ENCODE measurements around the gene RCAN3.

Gene RCAN3

GRCh38 chr1:24586119-24586518, 83.5 kb downstream of the RCAN3 start:
- TF ChIP-seq ZNF274 (IDR thresholded peaks at IDR 0.05; ENCODE audit: low read depth, low read length), result no peak
- TF ChIP-seq YY1 (IDR thresholded peaks at IDR 0.05; ENCODE audit: insufficient read depth, insufficient read length), result no peak
- no peak for TF ChIP-seq SUZ12 (IDR thresholded peaks at IDR 0.05; ENCODE audit: extremely low read depth, insufficient read depth, insufficient read length)
- Histone ChIP-seq H3K27me3 (ENCODE audit: insufficient read depth, insufficient read length) (no peaks in the 10 kb centered on the region), H3K4me3 (ENCODE audit: insufficient read length, low read depth) (no peak overlapping the region), H3K36me3 (ENCODE audit: insufficient read depth, insufficient read length, low read length) (no peaks in the 10 kb centered on the region), H3K4me1 (ENCODE audit: insufficient read depth, insufficient read length) (no peaks in the 10 kb centered on the region), H3K9ac (ENCODE audit: insufficient read length, low read depth) (no peak overlapping the region), H3K9me3 (ENCODE audit: insufficient read depth, low read length) (no peaks in the 10 kb centered on the region)
- no peak for DNase-seq (ENCODE audit: low read depth, low spot score)

- Histone ChIP-seq H3K4me3 (ENCODE audit: insufficient read length, low read depth) (no peak overlapping the region), H3K9ac (ENCODE audit: insufficient read length, low read depth) (no peak overlapping the region), H3K4me1 (ENCODE audit: insufficient read depth, insufficient read length) (no peaks in the 10 kb centered on the region), H3K9me3 (ENCODE audit: insufficient read depth, low read length) (no peaks in the 10 kb centered on the region), H3K36me3 (ENCODE audit: insufficient read depth, insufficient read length, low read length) (no peaks in the 10 kb centered on the region), H3K27me3 (ENCODE audit: insufficient read depth, insufficient read length) (no peaks in the 10 kb centered on the region)
- TF ChIP-seq YY1 (IDR thresholded peaks at IDR 0.05; ENCODE audit: insufficient read depth, insufficient read length) (no peak), SUZ12 (IDR thresholded peaks at IDR 0.05; ENCODE audit: extremely low read depth, insufficient read depth, insufficient read length) (no peak), ZNF274 (IDR thresholded peaks at IDR 0.05; ENCODE audit: low read depth, low read length) (no peak)
- peak; percentile 54 for DNase-seq (ENCODE audit: low read depth, low spot score)
Measured at GRCh38 chr1:24586970-24587820, 84.6 kb downstream of the RCAN3 start.

- Histone ChIP-seq H3K4me1 (ENCODE audit: insufficient read depth, insufficient read length) (no peaks in the 10 kb centered on the region), H3K27me3 (ENCODE audit: insufficient read depth, insufficient read length) (no peaks in the 10 kb centered on the region), H3K9me3 (ENCODE audit: insufficient read depth, low read length) (no peaks in the 10 kb centered on the region), H3K36me3 (ENCODE audit: insufficient read depth, insufficient read length, low read length) (no peaks in the 10 kb centered on the region), H3K4me3 (ENCODE audit: insufficient read length, low read depth) (no peak overlapping the region), H3K9ac (ENCODE audit: insufficient read length, low read depth) (no peak overlapping the region)
- DNase-seq (ENCODE audit: low read depth, low spot score), result no peak
- no peak for TF ChIP-seq SUZ12 (IDR thresholded peaks at IDR 0.05; ENCODE audit: extremely low read depth, insufficient read depth, insufficient read length)
- no peak for TF ChIP-seq ZNF274 (IDR thresholded peaks at IDR 0.05; ENCODE audit: low read depth, low read length)
- TF ChIP-seq YY1 (IDR thresholded peaks at IDR 0.05; ENCODE audit: insufficient read depth, insufficient read length), result no peak
Measured at GRCh38 chr1:24588573-24588972, 85.9 kb downstream of the RCAN3 start.

- no peak for TF ChIP-seq ZNF274 (IDR thresholded peaks at IDR 0.05; ENCODE audit: low read depth, low read length)
- no peak for TF ChIP-seq SUZ12 (IDR thresholded peaks at IDR 0.05; ENCODE audit: extremely low read depth, insufficient read depth, insufficient read length)
- no peak for TF ChIP-seq YY1 (IDR thresholded peaks at IDR 0.05; ENCODE audit: insufficient read depth, insufficient read length)
- Histone ChIP-seq H3K9me3 (ENCODE audit: insufficient read depth, low read length) (no peaks in the 10 kb centered on the region), H3K9ac (ENCODE audit: insufficient read length, low read depth) (no peak overlapping the region), H3K36me3 (ENCODE audit: insufficient read depth, insufficient read length, low read length) (no peaks in the 10 kb centered on the region), H3K4me1 (ENCODE audit: insufficient read depth, insufficient read length) (no peaks in the 10 kb centered on the region), H3K4me3 (ENCODE audit: insufficient read length, low read depth) (no peak overlapping the region), H3K27me3 (ENCODE audit: insufficient read depth, insufficient read length) (no peaks in the 10 kb centered on the region)
- no peak for DNase-seq (ENCODE audit: low read depth, low spot score)
Measured at GRCh38 chr1:24589200-24589599, 86.6 kb downstream of the RCAN3 start.

Data from NT2/D1 (cell line).